GM18502 (cell line): ENCODE data around the gene PANK3.
A peak's percentile ranks its signal among the peaks of the same experiment; 100 is the strongest.
"Not testable (repeated sequence)": the region's sequence is repeated elsewhere in the genome, so short reads cannot be mapped to it uniquely, and the experiment has no call there.

Experiments used
- ATAC-seq: cut with Tn5 transposase; IDR thresholded peaks from one replicate; pipeline ENCODE4 v1.9.1; 2021; ENCODE audit warnings: mild to moderate bottlenecking; ENCODE audit not compliant: unreplicated experiment, poor library complexity

The PANK3 gene

GRCh38 chr5:168596927-168597326 lies 17.8 kb upstream of the PANK3 start:
- ATAC-seq: no peak

GRCh38 chr5:168596122-168596521 lies 17.0 kb upstream of the PANK3 start:
- ATAC-seq: not testable (repeated sequence)

GRCh38 chr5:168592014-168592368 lies 12.8 kb upstream of the PANK3 start:
- ATAC-seq: no peak

- ATAC-seq: no peak
These were observed 12.3 kb upstream of the PANK3 start for GRCh38 chr5:168591302-168592013.

- no peak for ATAC-seq
These were observed 11.5 kb upstream of the PANK3 start for GRCh38 chr5:168590666-168591065.

- no peak for ATAC-seq
These were observed 8.8 kb upstream of the PANK3 start for GRCh38 chr5:168587987-168588386.

GRCh38 chr5:168585119-168585856 lies 6.1 kb upstream of the PANK3 start:
- ATAC-seq: peak; percentile 29

- ATAC-seq: peak; percentile 37
These were observed 4.7 kb upstream of the PANK3 start for GRCh38 chr5:168583742-168584482.

- ATAC-seq: not testable (repeated sequence)
These were observed 1.8 kb upstream of the PANK3 start for GRCh38 chr5:168580814-168581469.

GRCh38 chr5:168580227-168580508 lies 1.0 kb upstream of the PANK3 start:
- no peak for ATAC-seq

- ATAC-seq: peak; percentile 93
These were observed 489 bp upstream of the PANK3 start for GRCh38 chr5:168579488-168580226.

GRCh38 chr5:168578006-168578405 lies 1.2 kb downstream of the PANK3 start:
- ATAC-seq: no peak

GRCh38 chr5:168575391-168576372 lies 3.5 kb downstream of the PANK3 start:
- no peak for ATAC-seq

GRCh38 chr5:168574156-168574555 lies 5.0 kb downstream of the PANK3 start:
- ATAC-seq: not testable (repeated sequence)

- ATAC-seq: not testable (repeated sequence)
These were observed 5.5 kb downstream of the PANK3 start for GRCh38 chr5:168573663-168574062.

GRCh38 chr5:168570490-168571328 lies 8.5 kb downstream of the PANK3 start:
- no peak for ATAC-seq

- no peak for ATAC-seq
These were observed 10.4 kb downstream of the PANK3 start for GRCh38 chr5:168568738-168569137.

GRCh38 chr5:168563959-168564358 lies 15.2 kb downstream of the PANK3 start:
- no peak for ATAC-seq
